Suprapubic skin (tissue), 3 donors: ENCODE measurements around the gene PROX2.

Source experiments
- CTCF ChIP-seq, 2 donors: fragments of 200-600 bp in 1 of 2; fragments of 450-650 bp in 1 of 2; sonication (generic) in 1 of 2; IDR thresholded peaks; one replicate each; pipeline ENCODE4 v1.5.1; 2016 to 2019; ENCODE audit warnings: antibody characterized with exemption in 2 of 2, mild to moderate bottlenecking in 1 of 2, moderate library complexity in 1 of 2
- POLR2AphosphoS5 ChIP-seq, 3 donors: sonication (generic); formaldehyde crosslinking; IDR thresholded peaks; one replicate each; pipeline ENCODE4 v1.6.1; 2017; ENCODE audit warnings: antibody characterized with exemption in 3 of 3

GRCh38 chr14:74841230-74842207, 34.4 kb downstream of the PROX2 start:
- TF ChIP-seq POLR2AphosphoS5 (IDR thresholded peaks at IDR 0.05) (no peak), CTCF (IDR thresholded peaks at IDR 0.05) (no peak)
